Epidermal melanocyte (primary cell): Measurements from ENCODE around the gene SAMD4A.

Source experiments
- DNase-seq: peaks from one replicate; pipeline ENCODE4 v3.0.0; 2011; ENCODE audit warnings: low spot score; ENCODE audit not compliant: insufficient read length

The SAMD4A gene

DNA sequence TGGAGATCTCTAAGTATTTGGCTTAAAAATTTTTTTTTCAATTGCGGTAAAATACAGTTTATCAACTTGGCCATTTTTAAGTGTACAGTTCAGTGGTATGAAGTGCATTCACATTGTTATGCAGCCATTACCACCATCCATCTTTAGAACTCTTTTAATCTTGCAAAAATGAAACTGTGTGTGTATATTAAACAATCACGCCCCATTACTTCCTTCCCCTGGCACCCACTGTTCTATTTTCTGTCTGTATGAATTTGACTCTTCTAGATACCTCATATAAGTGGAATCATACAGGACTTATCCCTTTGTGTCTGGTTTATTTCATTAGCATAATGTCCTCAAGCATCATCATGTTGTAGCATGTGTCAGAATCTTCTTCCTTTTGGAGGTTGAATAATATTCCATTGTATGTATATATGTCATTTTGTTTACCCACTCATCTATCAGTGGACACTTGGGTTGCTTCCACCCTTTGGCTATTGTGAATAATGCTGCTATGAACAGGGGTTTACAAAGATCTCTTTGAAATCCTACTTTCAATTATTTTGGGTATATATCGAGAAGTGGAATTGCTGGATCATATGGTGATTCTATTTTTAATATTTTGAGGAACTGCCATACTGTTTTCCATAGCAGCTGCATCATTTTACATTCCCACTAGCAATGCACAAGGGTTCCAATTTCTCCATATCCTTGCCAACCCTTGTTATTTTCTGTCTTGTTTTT, 62.9 kb downstream of the SAMD4A start:
- DNase-seq = no peak

DNA sequence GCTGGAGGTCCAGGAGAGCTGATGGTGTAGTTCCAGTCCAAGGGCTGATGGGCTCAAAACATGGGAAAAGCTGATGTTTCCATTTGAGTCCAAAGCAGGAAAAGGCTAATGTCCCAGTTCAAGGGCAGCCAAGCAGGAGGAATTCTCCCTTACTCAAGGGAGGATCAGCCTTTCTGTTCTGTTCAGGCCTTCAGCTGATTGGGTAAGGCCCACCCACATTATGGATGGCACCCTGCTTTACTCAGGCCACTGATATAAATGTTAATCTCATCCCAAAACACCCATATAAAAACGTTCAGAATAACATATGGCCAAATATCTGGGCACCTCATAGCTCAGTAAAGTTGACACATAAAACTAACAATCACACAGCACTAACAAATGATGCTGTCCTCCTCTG, 64.1 kb downstream of the SAMD4A start:
- no peak for DNase-seq

DNA sequence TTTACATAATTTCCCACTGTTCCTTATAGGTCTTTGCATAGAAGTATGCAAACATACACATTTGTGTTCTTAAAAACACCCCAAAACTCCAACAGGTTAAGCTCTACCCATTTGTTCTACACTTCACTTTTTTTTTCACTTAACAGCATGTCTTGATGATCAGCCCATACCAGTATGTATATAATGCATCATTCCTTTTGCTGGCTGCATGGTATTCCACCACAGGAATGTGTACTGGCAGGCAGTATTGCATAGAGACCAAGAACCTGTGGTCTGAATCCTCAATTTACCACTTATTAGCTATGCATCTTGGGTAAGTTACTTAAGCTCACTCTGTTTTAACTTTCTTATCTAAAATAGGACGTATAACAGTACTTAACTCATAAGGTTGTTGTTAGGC, 65.5 kb downstream of the SAMD4A start:
- DNase-seq = no peak

DNA sequence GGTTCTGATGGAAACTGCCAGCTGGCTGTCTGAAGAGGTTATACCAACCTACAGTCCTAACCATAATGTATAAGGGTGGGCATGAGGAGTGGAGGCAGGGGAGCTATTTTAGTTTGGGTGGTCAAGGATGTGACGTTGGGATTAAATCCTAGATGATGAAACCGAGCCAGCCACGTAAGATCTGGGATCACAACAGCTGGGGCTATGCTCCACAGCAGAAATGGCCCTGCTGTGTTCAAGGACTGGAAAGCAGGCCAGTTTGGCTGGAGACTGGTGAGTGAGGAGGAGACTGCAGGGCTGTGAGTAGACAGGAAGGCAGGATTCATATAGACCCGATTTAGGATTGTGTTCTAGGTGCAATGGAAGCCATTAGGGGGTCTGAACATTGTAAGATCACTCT, 66.1 kb downstream of the SAMD4A start:
- DNase-seq = no peak

DNA sequence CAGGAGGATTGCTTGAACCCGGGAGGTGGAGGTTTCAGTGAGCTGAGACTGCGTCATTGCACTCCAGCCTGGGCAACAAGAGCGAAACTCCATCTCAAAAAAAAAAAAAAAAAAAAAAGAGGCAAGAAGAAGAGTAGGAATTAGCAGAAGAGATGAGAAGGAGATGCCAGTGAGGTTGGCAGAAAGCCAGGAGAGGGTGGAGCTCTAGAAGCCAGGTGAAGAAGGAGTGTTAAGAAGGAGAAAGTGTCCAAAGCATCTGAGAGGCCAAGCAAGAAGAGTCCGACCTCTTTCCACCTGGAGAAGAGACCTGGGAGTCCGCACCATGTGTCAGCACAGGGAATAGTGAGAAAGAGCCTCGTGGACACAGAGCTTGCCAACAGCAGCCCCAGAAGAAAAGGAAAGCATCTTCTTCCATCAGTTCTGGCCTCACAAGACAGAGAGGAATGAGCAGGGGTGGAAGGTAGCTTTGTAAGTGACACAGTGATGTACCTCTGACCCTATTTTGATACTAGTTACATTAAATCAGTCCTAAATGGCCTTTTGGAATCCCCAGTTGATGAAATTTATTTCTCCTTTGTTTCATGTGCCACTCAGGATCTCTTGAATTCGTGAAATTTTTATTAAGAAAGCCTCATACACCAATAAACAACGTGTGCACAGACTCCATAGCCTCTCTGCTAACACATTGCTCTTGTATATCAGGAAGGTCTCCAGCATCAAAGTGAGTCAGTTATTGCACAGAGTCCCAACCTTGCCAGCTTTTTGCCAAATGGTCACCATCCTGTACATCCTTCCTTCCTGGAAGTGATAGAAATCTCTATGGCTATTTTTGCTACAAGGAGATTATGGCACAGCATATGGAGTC, 70.6 kb downstream of the SAMD4A start:
- no peak for DNase-seq

DNA sequence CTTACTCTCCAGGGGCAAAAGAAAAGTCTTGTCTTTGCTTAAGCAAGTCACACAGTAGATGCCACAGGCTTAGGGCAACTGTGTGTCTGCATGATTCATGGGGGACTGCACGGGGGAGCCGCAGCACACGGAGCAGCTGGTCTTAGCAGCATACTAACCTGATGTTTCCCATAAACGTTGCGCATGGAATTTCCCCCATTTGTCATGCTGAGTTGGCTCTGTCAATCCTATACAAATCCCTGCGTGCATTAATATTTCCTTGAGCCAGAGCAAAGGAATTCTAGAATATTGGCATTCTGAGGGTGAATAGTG, 71.2 kb downstream of the SAMD4A start:
- no peak for DNase-seq

DNA sequence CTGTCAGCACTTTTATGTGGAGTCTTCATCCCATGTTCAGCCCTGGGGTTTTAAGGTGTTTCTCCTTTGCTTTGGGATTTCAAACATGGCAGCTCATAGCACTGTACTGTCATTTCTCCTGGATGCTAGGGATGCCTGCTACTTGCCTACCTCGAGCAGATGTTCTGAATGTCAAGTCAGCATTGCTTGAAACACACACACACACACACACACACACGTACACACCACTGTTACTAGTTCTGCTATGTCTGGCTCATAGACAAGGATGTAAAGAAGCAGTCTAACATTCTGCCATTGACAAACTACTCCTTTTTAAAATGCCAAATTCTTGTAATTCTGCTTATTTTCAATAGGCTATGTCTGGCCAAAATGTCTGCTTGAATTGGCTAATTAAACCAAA, 72.7 kb downstream of the SAMD4A start:
- DNase-seq = no peak

DNA sequence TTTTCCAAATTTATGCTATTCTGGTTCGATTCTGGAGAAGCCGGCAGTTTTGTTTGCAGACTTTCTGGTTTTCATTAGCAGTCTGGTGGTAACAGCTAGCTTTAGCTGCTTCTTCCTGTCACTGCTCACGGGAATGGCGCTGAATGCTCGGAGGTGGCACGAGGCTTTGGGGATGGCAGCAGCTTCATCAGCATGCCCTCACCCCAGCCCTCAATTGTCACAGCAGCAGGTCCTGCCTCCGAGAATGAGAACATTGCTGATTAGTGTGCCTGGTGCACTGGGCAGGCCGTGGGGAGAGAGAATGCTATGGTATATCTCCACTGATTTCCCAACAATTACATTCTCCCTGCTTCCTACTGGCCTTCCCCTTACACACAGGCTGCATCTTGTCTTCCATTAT, 73.6 kb downstream of the SAMD4A start:
- DNase-seq = no peak

DNA sequence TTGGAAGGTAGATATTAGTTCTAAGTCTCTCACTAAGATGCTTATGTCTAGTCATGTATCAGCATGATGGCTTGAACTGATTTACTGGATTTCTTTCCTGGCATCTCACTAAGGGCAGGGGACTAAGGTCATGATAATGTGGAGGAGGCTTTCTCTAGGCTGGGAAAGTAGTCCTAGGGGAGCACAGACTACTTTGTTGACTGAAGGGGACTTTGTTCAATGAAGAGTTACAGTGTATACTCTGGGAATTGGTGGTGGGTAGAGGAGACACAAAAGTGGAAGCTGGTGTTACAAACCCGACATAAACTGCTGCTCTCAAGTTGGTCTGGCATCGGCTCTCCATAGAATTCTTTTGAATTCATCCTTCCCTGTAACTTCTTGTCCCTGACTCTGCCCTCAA, 75.2 kb downstream of the SAMD4A start:
- DNase-seq = no peak

DNA sequence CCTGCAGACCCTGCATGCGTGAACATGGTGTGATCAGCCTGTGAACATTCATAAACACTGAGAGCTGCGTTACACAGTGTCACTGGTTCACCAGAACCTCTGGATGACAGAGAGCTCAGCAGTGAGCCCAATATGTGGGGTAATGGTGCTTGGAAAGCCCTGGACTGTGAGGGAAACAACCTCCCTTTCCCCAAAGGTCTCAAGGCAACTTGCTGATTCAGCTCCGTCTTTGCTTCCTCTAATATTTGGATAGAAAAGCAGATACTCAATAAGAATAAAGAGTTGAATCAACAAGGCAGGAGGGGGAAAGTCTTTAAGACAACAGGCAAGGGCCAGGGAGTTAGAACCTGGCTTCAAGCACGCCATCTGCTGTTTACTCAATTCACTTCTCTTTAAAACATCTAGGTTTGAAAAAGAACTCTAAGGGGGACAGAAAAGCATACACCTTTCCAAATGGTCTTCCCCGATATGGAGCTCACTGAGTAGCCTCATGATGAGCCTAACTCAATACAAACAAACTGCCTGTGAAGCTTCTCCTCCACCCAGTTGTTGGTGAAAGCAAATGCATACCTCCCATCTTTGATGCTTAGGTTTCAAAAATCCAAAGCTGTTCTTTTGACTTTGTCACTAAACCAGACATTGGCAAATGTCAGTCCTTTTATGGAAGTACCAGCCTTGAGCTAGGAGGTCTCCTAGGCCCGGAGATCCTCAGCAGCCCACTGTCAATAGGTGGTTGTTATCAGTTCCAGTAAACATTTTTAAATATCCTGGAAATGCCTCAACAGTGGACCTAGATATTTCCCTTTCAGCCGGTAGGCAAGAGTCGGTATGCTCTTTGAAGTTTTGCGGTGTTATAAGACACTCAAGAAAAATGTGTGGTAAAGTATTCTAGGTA, 76.1 kb downstream of the SAMD4A start:
- no peak for DNase-seq

DNA sequence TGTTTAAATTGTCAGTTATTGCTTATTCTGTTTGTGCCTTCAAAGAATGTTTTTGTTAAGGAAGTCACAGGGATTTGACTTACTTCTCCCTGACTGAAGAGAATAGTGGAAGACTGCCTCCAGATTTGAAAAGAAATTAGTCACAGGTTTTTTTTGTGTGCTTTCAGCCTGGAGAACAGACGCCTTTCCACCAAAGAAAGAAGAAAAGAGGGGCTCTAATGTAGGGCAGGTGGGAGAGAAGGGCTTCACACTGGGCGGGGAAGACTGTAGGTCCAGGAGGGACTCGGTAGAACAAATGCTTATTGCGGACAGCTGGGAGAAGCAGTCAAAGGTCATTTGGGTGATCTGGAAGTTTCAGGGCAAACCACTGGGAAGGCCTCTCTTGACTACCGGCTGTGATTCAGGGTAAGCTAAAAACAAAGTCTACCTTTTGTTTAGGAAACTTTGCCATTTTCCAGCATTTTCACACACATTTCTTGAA, 76.8 kb downstream of the SAMD4A start:
- no peak for DNase-seq

DNA sequence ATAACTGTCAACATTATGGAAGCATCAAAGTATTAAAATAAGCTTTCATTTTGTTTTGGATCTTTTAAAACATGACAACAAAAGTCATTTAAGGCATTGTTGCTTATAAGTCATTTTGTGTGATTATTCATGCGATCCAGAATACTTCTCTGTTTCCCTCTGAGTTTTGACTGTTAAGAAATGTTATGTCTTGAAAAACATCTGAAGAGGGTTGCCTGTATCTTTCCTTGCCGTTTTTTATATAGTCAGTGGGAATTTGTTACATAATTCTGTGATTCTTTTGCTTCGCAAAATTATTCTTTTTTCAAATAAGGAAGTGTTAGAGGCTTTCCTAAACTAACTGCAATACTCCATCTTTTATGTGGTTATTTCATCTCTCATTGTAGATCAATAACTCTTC, 78.7 kb downstream of the SAMD4A start:
- no peak for DNase-seq

DNA sequence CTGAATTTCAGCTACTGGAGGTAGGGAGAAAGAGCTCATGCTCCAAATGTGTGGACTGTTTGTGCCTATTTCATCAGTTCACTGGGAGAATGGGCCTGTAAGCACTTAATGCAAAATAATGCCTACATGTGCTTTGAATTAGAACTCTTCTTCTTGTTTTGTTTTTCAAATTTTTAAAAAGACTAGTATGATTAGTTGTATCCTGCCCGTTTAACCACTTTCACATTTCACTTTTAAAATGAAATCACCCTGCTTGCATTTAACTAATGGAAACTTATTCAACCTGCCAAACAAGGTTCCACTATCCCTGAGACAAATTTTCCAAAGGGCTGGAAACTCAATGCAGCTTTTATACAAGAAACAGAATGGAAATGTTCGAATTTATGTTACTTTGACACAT, 79.7 kb downstream of the SAMD4A start:
- no peak for DNase-seq

DNA sequence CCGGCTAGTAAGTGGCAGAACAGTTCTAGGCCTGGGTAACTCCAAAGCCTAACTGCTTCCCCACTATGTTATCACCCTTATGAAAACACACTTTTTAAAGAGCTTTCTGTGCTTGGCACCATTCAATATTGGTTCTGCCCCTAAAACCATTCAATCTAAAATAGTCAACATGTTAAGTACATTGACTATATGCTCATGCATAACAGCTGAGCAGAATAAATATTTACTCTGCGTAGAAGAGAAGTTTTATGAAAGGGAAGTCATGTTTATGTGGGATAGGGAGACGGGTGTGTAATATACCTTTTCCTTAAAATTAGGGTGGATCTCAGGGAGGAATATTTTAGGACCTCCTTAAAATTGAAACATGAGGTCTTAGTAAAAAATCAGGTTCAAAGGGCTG, 80.5 kb downstream of the SAMD4A start:
- no peak for DNase-seq

DNA sequence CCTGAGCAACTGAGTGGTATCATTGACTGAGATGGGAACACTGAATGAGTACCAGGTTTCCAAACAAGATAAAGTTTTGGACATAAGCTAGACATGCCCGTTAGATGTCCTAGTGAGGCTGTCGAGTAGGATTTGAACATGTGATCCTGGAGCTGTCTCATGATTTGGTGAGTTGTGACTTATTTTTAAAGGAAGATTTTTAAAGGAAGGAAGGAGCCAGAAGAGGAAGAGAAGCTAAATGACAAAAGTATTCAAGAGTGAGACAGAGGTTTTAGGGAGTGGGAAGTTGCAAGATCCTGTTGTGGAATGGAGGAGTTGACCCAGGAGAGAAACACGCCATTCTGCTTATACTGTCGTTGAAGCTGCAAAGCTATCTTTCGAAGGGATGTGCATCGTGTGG, 82.1 kb downstream of the SAMD4A start:
- DNase-seq = no peak

DNA sequence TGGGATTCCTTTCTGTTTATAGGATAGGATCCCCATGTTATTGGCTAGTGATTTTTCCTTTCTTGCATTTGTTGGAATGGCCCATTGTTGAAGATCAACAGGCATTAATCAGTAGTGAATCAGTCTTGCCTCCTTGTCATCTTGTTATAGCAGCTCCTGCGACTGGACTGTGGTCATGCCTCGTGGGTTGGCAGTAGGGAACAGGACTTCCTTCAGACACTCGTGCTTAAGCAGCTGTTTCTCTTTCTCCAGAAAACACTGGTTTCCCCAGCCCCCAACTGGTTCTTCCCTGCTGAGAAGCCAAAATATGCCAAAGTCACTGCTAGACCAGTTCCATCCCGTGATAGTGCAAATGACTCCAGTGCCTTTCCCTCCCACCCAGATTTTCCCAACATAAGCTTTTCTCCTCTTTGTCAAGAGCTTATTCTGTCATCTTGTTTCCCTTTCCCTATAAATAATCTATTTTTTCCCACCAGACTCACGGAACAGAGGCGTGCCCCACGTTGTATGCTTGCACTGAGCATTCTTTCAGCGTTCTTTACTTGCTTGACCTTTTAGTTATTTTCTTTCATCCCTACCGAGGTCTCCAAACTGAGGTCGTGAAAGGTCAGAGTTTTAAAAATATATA, 83.5 kb downstream of the SAMD4A start:
- peak; percentile 57 for DNase-seq

DNA sequence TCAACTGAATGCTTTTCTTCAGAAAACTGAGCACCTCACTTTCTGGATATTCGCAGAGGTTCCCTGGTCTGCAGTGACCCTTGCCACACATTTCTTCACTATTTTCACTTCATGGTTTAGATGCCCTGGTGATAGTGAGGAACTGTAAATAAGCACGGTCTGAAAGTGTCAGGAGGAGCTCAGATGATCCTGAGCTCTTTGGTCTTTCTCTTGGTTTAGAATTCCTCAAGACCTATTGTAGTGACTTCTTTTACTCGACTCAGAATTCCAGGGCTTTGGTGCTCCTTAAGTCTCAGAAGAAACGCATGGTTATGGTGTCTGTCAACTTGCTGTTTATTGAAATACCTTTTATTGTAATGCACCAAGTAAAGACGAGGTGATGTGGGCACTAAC, 84.0 kb downstream of the SAMD4A start:
- DNase-seq = no peak

DNA sequence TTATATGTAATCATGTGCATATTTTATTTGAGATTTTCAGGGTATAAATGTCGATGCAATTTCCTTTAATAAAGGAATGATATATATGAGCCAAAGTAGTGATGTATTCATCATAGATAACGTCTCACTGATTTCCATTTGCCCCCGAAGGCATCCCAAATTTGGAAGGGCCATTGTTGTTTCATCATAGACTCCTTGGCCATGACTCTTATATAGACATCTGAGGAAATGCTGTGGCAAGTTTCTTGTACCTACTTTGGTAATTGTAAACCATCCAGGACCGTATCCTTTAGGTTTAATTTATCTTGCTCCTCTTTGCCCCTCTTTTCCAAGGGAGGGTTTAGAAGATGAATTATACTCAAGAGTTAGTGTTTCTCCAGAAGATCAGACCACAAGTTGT, 84.7 kb downstream of the SAMD4A start:
- DNase-seq = no peak

DNA sequence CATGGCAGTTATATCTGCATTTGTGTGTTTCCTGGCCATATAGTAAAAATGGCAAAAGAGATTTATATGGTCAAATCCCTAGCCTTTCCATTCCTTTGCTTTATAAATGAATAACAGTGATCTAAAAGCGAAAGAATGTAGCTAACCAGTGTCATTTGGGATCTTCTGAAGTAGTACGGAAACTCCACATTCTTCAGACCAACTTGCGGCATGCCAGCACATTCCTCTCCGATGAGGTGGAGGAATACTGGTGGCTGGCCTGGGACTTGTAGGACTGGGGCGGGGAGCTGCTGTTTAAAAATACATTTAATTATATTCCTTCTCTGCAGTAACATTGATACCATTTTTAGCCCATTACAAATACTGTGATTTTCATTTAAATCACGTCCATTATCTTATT, 85.3 kb downstream of the SAMD4A start:
- DNase-seq = peak; percentile 97

DNA sequence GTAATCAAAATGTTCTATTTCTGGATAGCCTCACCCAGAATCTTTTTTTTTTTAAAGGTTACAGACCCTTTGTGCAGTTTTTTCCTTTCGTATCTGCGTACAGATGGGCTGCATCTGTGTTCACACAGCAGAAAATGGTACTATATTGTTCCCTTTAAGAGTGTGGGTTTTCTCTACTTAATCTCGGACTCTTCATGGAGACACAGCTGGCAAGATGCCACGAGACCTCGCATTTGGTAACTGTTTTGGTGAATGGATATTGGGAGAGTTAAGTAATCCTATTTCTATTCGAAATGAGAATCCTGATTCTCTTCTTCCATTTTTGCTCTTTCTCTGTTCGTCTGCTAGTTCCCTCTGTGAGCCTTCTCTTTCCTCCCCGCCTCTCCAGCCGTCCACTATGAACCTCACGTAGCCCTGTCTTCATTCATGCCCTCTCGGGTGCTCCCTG, 85.7 kb downstream of the SAMD4A start:
- DNase-seq = peak; percentile 24

DNA sequence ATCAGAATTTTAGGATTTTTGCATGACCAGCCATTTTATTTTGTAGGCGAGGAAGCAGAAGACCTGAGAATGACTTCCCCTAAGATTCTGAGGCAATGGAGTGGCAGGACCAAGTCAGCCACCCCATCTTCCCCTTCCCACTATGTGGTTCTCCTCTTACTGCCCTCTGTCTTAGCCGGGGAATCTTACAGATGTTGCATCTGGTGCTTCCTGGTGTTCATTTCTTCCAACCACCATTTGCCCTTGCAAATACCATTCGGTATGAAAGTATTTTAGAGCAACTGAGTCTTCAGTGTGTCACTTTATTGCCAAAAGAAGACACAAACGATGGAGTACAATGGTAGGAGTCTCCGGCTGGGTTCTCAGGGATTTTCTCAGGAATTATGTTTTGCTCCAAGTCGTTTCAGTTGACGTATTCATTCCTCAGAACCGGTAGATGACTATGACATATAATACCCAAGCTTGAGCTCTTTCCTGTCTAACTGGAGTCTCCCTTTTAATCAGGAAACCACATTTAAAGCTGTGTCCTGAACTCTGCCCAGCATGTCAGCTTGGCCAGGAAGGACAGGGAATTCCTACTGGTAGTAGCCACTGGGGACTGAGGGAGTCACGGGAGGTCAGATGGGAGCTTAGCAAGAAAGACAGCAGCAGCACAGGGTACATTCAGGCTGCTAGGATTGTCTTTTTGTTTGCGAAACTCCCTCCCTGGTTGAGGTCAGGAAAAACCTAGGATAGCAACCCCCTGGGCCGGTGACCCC, 87.0 kb downstream of the SAMD4A start:
- DNase-seq = no peak
